ENCODE measurements around the gene PIK3C2A.
"Not testable (repeated sequence)": the region's sequence is repeated elsewhere in the genome, so short reads cannot be mapped to it uniquely, and the experiment has no call there.

Gene PIK3C2A

GRCh38 chr11:17242954-17243353 lies 35.2 kb upstream of the PIK3C2A start:
- H3K4me3 ChIP-seq (replicated peaks; ENCODE audit: insufficient read depth, low read length); H3K27me3 ChIP-seq (ENCODE audit: insufficient read depth, poor library complexity, severe bottlenecking); H3K27ac ChIP-seq (replicated peaks); DNase-seq (ENCODE audit: low read depth in 1 of 2, low spot score in 1 of 2): not testable (repeated sequence)

GRCh38 chr11:17240780-17241179 lies 33.0 kb upstream of the PIK3C2A start:
- TF ChIP-seq CTCF (IDR thresholded peaks at IDR 0.05; ENCODE audit: insufficient read depth, low read length): no peak
- TF ChIP-seq REST (IDR thresholded peaks at IDR 0.05; ENCODE audit: insufficient replicate concordance, low read depth): no peak
- no peak for TF ChIP-seq POLR2AphosphoS5 (IDR thresholded peaks at IDR 0.05; ENCODE audit: low read depth)
- no peak for TF ChIP-seq SPI1 (IDR thresholded peaks at IDR 0.05; ENCODE audit: borderline replicate concordance, low read depth)
- TF ChIP-seq GABPA (IDR thresholded peaks at IDR 0.05; ENCODE audit: low read depth): no peak
- no peak for DNase-seq (ENCODE audit: low read depth in 1 of 2, low spot score in 1 of 2)

GRCh38 chr11:17239927-17240326 lies 32.1 kb upstream of the PIK3C2A start:
- H3K27me3 ChIP-seq (ENCODE audit: insufficient read depth, poor library complexity, severe bottlenecking); H3K4me3 ChIP-seq (replicated peaks; ENCODE audit: insufficient read depth, low read length); DNase-seq (ENCODE audit: low read depth in 1 of 2, low spot score in 1 of 2); H3K27ac ChIP-seq (replicated peaks): not testable (repeated sequence)

More at GRCh38 chr11:17240780-17241179, 33.0 kb upstream of the PIK3C2A start:
- Histone ChIP-seq H3K27me3 (ENCODE audit: insufficient read depth, poor library complexity, severe bottlenecking) (no peaks in the 10 kb centered on the region), H3K4me3 (replicated peaks; ENCODE audit: insufficient read depth, low read length) (no peak overlapping the region), H3K27ac (replicated peaks) (no peak overlapping the region)

- Histone ChIP-seq H3K27ac (replicated peaks) (no peak overlapping the region), H3K4me3 (replicated peaks; ENCODE audit: insufficient read depth, low read length) (no peak overlapping the region), H3K27me3 (ENCODE audit: insufficient read depth, poor library complexity, severe bottlenecking) (no peaks in the 10 kb centered on the region)
- DNase-seq (ENCODE audit: low read depth in 1 of 2, low spot score in 1 of 2): no peak
- TF ChIP-seq CTCF (IDR thresholded peaks at IDR 0.05; ENCODE audit: insufficient read depth, low read length): no peak
- TF ChIP-seq SPI1 (IDR thresholded peaks at IDR 0.05; ENCODE audit: borderline replicate concordance, low read depth): no peak
- no peak for TF ChIP-seq POLR2AphosphoS5 (IDR thresholded peaks at IDR 0.05; ENCODE audit: low read depth)
- TF ChIP-seq REST (IDR thresholded peaks at IDR 0.05; ENCODE audit: insufficient replicate concordance, low read depth): no peak
- no peak for TF ChIP-seq GABPA (IDR thresholded peaks at IDR 0.05; ENCODE audit: low read depth)
These were observed 30.6 kb upstream of the PIK3C2A start for GRCh38 chr11:17238377-17238776.

GRCh38 chr11:17233101-17233500 lies 25.3 kb upstream of the PIK3C2A start:
- no peak for DNase-seq (ENCODE audit: low read depth in 1 of 2, low spot score in 1 of 2)
- no peak overlapping the region for H3K27ac ChIP-seq (replicated peaks)
- no peak overlapping the region for H3K4me3 ChIP-seq (replicated peaks; ENCODE audit: insufficient read depth, low read length)
- no peak for TF ChIP-seq REST (IDR thresholded peaks at IDR 0.05; ENCODE audit: insufficient replicate concordance, low read depth)
- no peak for TF ChIP-seq SPI1 (IDR thresholded peaks at IDR 0.05; ENCODE audit: borderline replicate concordance, low read depth)
- TF ChIP-seq GABPA (IDR thresholded peaks at IDR 0.05; ENCODE audit: low read depth): no peak
- TF ChIP-seq POLR2AphosphoS5 (IDR thresholded peaks at IDR 0.05; ENCODE audit: low read depth): no peak
- no peak for TF ChIP-seq CTCF (IDR thresholded peaks at IDR 0.05; ENCODE audit: insufficient read depth, low read length)
- H3K27me3 ChIP-seq (ENCODE audit: insufficient read depth, poor library complexity, severe bottlenecking): no peaks in the 10 kb centered on the region

All from HL-60 (cell line).